ENCODE measurements around the gene CDH15.

- TF ChIP-seq CTCF (IDR thresholded peaks at IDR 0.05): no peak
- no peak for TF ChIP-seq POLR2A (IDR thresholded peaks at IDR 0.05)
- no peak for TF ChIP-seq EP300 (IDR thresholded peaks at IDR 0.05)
Observed at GRCh38 chr16:89184933-89185794, 13.6 kb downstream of the CDH15 start.
